Esophagus squamous epithelium (tissue), 4 donors: ENCODE data around the gene PKDCC.
A peak's percentile ranks its signal among the peaks of the same experiment; 100 is the strongest.

Experiments used
- POLR2A ChIP-seq, 4 donors: fragments of 450-650 bp; IDR thresholded peaks; one replicate each; pipeline ENCODE4 v1.6.1; 2017; ENCODE audit warnings: antibody characterized with exemption in 4 of 4, mild to moderate bottlenecking in 4 of 4, moderate library complexity in 3 of 4
- TF ChIP-seq, protein P1 (sequence below), 6 experiments: fragments of 450-650 bp in 4 of 6; fragments of 200-600 bp in 2 of 6; sonication (generic) in 2 of 6; IDR thresholded peaks; one replicate each; pipeline ENCODE4 v1.5.1; 2016 to 2019; ENCODE audit warnings: antibody characterized with exemption in 6 of 6, mild to moderate bottlenecking in 4 of 6, moderate library complexity in 4 of 6

DNA sequence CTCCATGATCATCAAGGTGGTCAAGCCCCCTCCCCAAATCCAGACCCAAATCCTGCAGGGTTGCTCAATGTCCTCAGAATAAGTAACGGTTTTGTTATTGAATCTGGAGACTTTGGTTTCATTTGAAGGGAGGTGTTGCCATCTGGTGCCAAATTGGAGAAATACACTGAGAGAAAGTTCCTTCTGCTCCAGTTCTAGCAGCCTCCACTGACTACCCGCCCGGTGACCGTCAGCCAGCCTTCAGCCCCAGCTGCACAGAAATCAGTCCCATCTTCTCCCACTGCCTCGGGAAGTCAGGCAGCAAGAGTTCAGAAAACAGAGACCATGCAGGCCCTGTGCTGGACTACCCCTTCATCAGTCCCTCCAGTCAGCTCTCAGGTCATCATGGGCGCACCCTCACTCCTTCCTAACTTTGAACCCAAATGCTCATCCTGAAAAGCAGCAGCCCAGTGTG lies 38.7 kb downstream of the PKDCC start:
- TF ChIP-seq POLR2A (IDR thresholded peaks at IDR 0.05) = no peak
- TF ChIP-seq, protein P1, sequence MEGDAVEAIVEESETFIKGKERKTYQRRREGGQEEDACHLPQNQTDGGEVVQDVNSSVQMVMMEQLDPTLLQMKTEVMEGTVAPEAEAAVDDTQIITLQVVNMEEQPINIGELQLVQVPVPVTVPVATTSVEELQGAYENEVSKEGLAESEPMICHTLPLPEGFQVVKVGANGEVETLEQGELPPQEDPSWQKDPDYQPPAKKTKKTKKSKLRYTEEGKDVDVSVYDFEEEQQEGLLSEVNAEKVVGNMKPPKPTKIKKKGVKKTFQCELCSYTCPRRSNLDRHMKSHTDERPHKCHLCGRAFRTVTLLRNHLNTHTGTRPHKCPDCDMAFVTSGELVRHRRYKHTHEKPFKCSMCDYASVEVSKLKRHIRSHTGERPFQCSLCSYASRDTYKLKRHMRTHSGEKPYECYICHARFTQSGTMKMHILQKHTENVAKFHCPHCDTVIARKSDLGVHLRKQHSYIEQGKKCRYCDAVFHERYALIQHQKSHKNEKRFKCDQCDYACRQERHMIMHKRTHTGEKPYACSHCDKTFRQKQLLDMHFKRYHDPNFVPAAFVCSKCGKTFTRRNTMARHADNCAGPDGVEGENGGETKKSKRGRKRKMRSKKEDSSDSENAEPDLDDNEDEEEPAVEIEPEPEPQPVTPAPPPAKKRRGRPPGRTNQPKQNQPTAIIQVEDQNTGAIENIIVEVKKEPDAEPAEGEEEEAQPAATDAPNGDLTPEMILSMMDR (IDR thresholded peaks at IDR 0.05) = peak; percentile 61 to 82 (median 74)
